Stimulated activated CD4-positive, alpha-beta T cell treated with anti-CD3 and anti-CD28 coated beads, Interleukin-12 subunit alpha, Interleukin-12 subunit beta, amount 100 ng/mL, for 48 hours (primary cell): ENCODE measurements around the gene CLSTN2.

Experiments
- DNase-seq, 3 donors: peaks; one replicate each; pipeline ENCODE4 v3.0.0-alpha.2; 2020; ENCODE audit warnings: low read depth in 2 of 3, low spot score in 1 of 3

Gene CLSTN2

DNA sequence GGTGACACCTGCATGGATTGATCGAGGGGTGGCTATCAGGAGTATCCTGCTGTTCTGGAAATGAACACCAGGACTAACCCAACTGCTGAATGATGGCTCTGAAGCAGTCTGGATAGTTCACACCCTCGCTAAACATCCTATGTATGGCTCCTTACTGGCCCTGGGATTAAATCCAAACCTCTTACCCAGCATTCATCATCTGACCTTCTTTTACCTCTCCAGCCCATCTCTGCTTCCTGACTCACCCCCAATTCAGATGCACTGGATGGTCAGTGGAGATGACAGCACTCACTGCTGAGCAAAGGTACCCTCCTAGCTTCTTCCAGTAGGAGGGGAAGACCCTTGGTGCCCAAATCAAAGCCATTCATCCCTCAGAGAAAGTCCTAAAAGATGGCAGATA lies 507.6 kb downstream of the CLSTN2 start:
- DNase-seq, result no peak

GRCh38 chr3:140443073-140443472 lies 508.1 kb downstream of the CLSTN2 start:
- DNase-seq, result no peak

GRCh38 chr3:140443806-140444205 lies 508.8 kb downstream of the CLSTN2 start:
- DNase-seq, result no peak

DNA sequence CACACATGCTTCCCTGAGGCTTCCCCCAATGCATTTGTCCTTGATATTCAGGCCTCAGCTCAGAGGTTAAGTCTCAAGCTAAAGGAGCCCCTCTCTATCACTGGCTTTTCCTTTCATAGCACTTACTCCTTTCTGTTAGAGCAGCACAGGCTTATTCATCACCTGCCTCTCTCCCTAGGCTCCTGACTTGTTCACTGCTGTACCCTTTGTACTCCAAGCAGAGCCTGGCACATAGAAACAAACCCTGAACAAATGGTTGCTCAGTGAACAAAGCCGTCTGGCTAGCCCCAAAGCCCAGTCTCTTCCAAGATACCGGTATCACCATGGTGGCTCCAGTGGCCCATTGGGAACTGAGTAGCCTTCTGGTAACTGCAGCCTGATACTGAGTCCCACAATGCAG lies 511.7 kb downstream of the CLSTN2 start:
- DNase-seq, result no peak

DNA sequence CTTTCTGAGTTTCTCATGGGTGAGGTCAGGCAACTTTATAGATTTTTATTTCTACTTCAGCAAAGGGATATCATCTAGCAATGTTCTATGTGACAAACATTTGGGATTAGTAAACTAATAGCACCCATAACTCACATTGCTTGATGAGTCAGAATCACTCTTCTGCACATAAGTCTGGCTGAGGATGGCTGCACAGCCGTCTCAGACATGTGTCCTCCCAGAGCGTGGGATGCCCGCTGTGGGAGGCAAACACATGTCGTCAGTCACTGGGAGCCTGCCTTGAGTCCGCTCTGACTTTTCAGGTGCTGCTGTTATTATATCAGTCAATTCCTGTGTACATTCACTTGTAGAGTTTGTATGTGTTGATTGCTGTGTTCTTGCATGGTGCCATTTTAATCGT lies 512.2 kb downstream of the CLSTN2 start:
- no peak for DNase-seq

GRCh38 chr3:140448001-140448400 lies 513.0 kb downstream of the CLSTN2 start:
- DNase-seq, result no peak

DNA sequence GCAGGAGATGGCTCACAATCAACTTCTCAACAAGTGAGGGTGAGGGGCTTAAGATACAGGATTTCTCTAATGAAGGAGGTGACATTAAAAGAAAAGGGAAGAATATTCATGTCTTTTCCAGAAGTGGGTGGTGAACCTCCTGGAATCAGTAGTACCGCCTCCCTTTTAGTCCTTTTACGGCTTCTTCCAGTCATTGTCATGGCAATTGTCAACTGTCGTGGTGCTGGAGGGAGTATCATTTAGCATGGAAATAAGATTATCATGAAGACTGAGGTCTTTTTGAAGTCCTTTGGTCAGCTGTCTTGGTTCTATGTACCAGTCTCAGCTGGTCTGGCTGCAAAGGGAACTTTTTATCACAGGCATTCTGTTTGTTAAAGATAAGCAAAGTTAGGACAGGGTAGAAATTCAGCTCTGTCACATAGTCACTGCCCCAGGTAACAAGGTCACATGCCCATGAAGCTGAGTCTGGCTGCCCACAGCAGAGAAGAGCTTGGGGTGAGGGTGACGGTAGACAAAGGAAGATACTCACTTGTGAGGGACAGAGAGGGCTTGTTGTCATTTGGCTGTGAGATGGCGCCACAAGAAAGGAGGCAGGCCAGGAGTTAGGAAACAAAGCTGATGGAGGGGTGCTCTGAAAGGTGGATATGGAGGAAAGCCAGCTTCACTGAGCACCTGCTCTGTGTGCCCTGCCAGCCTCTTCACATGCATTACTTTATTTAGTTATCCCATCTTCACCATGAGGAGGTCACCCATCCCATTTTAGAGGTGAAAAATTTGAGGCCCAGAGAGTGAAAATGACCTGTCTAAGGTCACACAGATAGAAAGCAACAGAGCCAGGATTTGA lies 514.6 kb downstream of the CLSTN2 start:
- no peak for DNase-seq

- no peak for DNase-seq
These were observed 518.8 kb downstream of the CLSTN2 start for GRCh38 chr3:140453750-140454149.

GRCh38 chr3:140455521-140456214 lies 520.7 kb downstream of the CLSTN2 start:
- no peak for DNase-seq

DNA sequence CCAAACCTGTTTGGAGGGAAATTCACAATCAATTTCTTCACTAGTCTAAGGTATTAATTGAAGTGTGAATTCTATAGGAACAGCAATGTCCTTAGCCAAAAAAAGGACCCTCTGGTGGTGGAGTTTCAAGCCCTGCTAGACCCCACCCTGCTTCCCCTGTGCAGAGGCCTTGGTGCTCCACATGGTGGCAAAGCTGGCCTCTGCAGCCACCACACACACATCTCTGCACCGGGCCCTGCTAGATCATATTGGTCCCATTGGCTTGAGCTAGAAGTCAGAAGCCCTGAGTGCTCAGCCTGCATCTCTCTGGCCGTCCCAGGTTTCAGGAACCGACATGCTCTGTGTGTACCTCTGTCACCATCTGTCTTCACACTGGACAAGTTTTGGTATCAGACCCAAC lies 522.0 kb downstream of the CLSTN2 start:
- DNase-seq, result no peak

DNA sequence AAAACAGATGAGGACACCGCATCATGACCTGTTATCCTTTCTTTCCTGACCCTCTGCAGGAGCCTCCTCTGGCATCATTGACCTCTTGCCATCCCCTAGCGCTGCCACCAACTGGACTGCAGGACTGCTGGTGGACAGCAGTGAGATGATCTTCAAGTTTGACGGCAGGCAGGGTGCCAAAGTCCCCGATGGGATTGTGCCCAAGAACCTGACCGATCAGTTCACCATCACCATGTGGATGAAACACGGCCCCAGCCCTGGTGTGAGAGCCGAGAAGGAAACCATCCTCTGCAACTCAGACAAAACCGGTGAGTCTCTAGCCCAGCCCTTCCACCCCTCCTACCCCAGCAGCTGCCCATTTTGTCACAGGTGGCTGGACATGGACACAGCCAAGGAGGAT lies 524.5 kb downstream of the CLSTN2 start:
- no peak for DNase-seq

DNA sequence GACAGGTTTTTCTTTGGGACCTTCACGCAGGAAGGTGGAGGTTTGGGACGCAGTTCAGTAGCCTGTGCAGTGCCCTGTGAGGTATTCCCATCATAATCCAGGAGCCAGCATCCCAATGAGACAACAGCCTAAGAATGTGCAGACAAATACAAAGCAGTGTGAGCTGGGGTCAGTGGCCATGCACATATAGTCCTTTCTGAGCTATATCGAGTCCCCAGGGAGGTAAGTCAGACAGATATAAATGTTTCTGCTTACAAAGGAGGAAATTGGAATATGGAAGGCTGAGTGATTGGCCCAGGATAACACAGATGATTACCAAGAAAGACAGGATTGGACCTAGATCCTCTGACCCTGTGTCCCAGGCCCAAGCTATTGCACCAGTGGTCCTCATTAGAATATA lies 526.3 kb downstream of the CLSTN2 start:
- DNase-seq, result no peak

GRCh38 chr3:140463355-140463754 lies 528.4 kb downstream of the CLSTN2 start:
- no peak for DNase-seq

GRCh38 chr3:140465988-140466387 lies 531.0 kb downstream of the CLSTN2 start:
- no peak for DNase-seq

DNA sequence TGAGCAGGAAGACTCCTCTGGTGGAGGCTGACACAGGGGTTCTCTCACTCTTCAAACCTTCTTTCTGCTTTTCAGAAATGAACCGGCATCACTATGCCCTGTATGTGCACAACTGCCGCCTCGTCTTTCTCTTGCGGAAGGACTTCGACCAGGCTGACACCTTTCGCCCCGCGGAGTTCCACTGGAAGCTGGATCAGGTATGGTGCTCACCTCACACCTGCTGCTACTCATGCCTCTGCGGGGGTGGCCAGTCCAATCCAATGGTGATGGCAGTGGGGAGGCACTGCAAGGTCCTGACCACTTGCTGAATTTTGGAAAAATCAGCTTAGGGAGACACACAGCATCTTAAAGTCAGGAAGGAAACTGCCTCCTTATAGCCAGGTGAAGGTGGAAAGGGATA lies 531.5 kb downstream of the CLSTN2 start:
- DNase-seq, result no peak

- DNase-seq, result no peak
These were observed 532.2 kb downstream of the CLSTN2 start for GRCh38 chr3:140467104-140467577.

- DNase-seq, result no peak
These were observed 532.9 kb downstream of the CLSTN2 start for GRCh38 chr3:140467796-140468315.

DNA sequence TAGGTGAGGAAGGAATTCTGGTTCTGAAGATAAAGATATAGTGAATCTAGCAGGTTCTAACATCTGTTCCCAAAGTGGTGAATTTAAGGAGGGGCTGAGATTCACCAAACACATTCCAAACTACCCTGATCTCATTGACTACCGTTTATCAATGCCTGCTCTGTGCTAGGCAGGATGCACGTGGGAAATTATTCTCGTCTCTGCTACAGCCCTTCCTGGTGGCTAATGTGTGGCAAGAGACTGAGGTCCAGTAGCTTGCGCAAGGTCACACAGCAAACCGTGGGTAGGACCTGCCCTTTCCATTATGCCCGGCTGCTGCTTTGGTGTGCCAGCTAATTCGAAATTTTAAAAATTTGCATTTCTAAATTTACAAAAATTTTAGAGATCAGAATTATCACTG lies 533.4 kb downstream of the CLSTN2 start:
- DNase-seq, result no peak

DNA sequence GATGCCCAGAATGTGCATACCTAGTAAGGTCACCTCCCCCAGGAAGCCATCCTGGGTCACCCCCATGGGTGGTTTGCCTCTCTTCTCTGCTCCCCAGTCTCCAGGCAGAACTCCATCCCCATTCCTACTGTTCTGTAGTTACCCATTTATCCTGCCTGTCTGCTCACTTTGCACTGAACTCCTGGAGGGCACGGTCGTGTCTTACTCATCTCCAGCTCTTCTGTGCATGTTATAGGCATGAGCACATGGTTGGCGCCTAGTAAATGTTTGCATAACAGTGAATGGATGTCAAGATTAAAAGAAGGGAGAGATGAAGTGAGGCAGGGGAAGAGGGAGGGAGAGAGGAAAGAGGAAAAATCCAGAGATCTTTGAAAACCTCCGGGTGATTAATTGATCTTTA lies 534.5 kb downstream of the CLSTN2 start:
- DNase-seq, result no peak

DNA sequence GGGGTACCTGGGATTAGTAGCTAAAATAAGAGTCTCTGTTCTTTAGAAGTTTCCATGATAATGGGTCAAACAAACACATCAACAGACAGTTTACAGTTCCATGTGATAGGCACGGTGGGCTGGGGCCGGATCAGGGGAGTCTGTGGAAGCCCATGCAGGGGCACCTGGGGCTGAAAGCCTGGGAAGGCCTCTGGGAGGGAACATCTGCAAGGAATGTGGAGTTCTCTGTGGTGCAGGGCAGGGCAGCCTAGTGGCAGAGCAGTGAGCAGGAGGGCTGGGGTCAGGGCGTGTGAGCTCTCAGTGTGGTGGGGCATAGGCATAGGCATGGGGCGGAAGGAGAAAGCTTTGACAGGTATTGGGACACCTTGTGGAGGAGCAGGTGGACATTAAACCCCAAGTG lies 535.2 kb downstream of the CLSTN2 start:
- no peak for DNase-seq

- no peak for DNase-seq
These were observed 536.0 kb downstream of the CLSTN2 start for GRCh38 chr3:140470962-140471361.

DNA sequence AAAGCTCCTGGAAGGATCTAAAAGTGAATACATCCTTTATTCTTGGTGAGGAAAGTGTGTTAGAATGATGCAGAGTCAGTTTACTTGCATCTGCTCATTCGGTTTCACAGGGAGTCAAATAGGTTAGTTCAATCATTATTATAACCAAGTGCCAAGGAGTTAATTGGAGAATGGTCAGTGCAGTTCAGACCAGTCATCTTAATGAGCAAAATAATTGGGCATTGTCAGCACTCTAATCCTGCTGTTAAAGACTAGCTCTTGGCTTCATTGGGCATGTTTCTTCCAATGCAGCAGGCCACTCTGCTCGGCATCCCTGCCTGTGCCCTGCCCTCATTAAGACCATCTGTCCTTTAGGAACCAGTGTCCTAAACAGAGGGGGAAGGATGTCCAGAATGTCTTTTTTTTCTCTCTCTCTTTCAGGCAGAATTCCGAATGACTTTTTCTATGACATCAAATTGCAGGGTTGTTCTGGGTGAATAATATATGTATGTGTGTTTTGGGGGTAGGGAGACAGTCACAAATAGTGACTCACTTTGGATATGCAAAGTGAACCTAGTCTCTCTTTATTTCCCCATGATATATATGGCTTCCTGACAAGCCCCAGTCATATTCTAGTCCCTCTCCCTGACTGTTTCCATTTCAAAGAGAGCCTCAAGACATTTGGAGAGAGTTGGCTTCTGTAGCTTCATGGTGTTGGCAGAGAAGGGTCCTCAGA lies 537.5 kb downstream of the CLSTN2 start:
- no peak for DNase-seq
